WTC11 (cell line): ENCODE measurements around the gene PHF21B. TPM values are rescaled to one million over a fixed set of nuclear protein-coding genes. Genes with fewer than 3 reads are reported as not detected.

ENCODE experiments used
- ATAC-seq: fragments of 200-7000 bp; cut with Tn5 transposase; 2 replicates; pipeline ENCODE4 v1.10.0; 2021; ENCODE audit warnings: mild to moderate bottlenecking, moderate library complexity
- CTCF ChIA-PET: fragments of 300-600 bp; sonication (Branson Sonifier 250); formaldehyde crosslinking; loops from one replicate; lab custom pipeline; 2021; ENCODE audit warnings: antibody characterized with exemption; lab: Charles Lee
- POLR2A ChIA-PET: fragments of 350-600 bp; sonication (Branson Sonifier 250); formaldehyde crosslinking; loops from one replicate; lab custom pipeline; 2021; ENCODE audit warnings: antibody characterized with exemption; lab: Charles Lee
- DNase-seq: peaks from one replicate; pipeline ENCODE4 v3.0.0; 2021; ENCODE audit warnings: low spot score
- H3K27ac Mint-ChIP-seq: 2 replicates; pipeline ENCODE4 v1.8.0; 2021; ENCODE audit warnings: mixed read lengths
- H3K27me3 Mint-ChIP-seq: 2 replicates; pipeline ENCODE4 v1.8.0; 2021; ENCODE audit warnings: low read depth, mild to moderate bottlenecking, moderate library complexity, mixed read lengths
- H3K36me3 Mint-ChIP-seq: 2 replicates; pipeline ENCODE4 v1.8.0; 2021; ENCODE audit warnings: mixed read lengths
- H3K4me1 Mint-ChIP-seq: 2 replicates; pipeline ENCODE4 v1.8.0; 2022; ENCODE audit warnings: mixed read lengths
- H3K4me3 Mint-ChIP-seq: 2 replicates; pipeline ENCODE4 v1.8.0; 2021; ENCODE audit warnings: mild to moderate bottlenecking, moderate library complexity, mixed read lengths
- H3K9me3 Mint-ChIP-seq: 2 replicates; pipeline ENCODE4 v1.8.0; 2021; ENCODE audit warnings: mixed read lengths
- ATF6 ChIP-seq: sonication (generic); formaldehyde crosslinking; IDR thresholded peaks from 2 replicates; pipeline ENCODE4 v1.8.1; 2023; ENCODE audit warnings: mild to moderate bottlenecking, missing genetic modification reagents
- CBFB ChIP-seq: sonication (generic); formaldehyde crosslinking; IDR thresholded peaks from 2 replicates; pipeline ENCODE4 v1.8.1; 2022; ENCODE audit warnings: mild to moderate bottlenecking, low read depth, missing genetic modification reagents
- CREM ChIP-seq: sonication (generic); formaldehyde crosslinking; IDR thresholded peaks from 2 replicates; pipeline ENCODE4 v1.8.1; 2022; ENCODE audit warnings: mild to moderate bottlenecking, missing genetic modification reagents, moderate library complexity
- CTCF ChIP-seq: fragments of 200-600 bp; IDR thresholded peaks from 2 replicates; pipeline ENCODE4 v1.8.0; 2022; ENCODE audit warnings: antibody characterized with exemption
- EMX1 ChIP-seq: fragments of 250-450 bp; sonication (Bioruptor Pico); IDR thresholded peaks from 2 replicates; pipeline ENCODE4 v1.8.0; 2021; ENCODE audit warnings: mild to moderate bottlenecking
- GABPB1 ChIP-seq: sonication (generic); formaldehyde crosslinking; IDR thresholded peaks from 2 replicates; pipeline ENCODE4 v1.8.1; 2023; ENCODE audit warnings: mild to moderate bottlenecking, missing genetic modification reagents
- GRHL2 ChIP-seq: fragments of 250-450 bp; sonication (Bioruptor Pico); IDR thresholded peaks from 2 replicates; pipeline ENCODE4 v1.8.0; 2022; ENCODE audit warnings: mild to moderate bottlenecking, moderate library complexity; ENCODE audit not compliant: insufficient replicate concordance, severe bottlenecking
- GTF2I ChIP-seq: fragments of 250-450 bp; sonication (Bioruptor Pico); conservative IDR thresholded peaks from 2 replicates; pipeline ENCODE4 v1.4.0; 2021; ENCODE audit warnings: mild to moderate bottlenecking
- JAZF1 ChIP-seq: fragments of 250-450 bp; sonication (Bioruptor Pico); IDR thresholded peaks from 2 replicates; pipeline ENCODE4 v1.9.0; 2021; ENCODE audit warnings: moderate library complexity, mild to moderate bottlenecking, inconsistent platforms
- NFYB ChIP-seq: sonication (generic); formaldehyde crosslinking; conservative IDR thresholded peaks from 2 replicates; pipeline ENCODE4 v1.8.0; 2022; ENCODE audit warnings: low read depth, missing genetic modification reagents
- NR2C2 ChIP-seq: sonication (generic); formaldehyde crosslinking; IDR thresholded peaks from 2 replicates; pipeline ENCODE4 v1.8.0; 2022; ENCODE audit warnings: mild to moderate bottlenecking, missing genetic modification reagents
- NR3C1 ChIP-seq: sonication (generic); formaldehyde crosslinking; conservative IDR thresholded peaks from 2 replicates; pipeline ENCODE4 v1.8.1; 2023; ENCODE audit warnings: low read depth, mild to moderate bottlenecking, missing genetic modification reagents
- PRRX2 ChIP-seq: fragments of 250-450 bp; sonication (Bioruptor Pico); IDR thresholded peaks from 2 replicates; pipeline ENCODE4 v1.8.0; 2021; ENCODE audit warnings: mild to moderate bottlenecking
- STAT6 ChIP-seq: sonication (generic); formaldehyde crosslinking; conservative IDR thresholded peaks from 2 replicates; pipeline ENCODE4 v1.8.1; 2023; ENCODE audit warnings: mild to moderate bottlenecking, low read depth, missing genetic modification reagents, moderate library complexity
- TP53 ChIP-seq: sonication (generic); formaldehyde crosslinking; IDR thresholded peaks from 2 replicates; pipeline ENCODE4 v1.8.1; 2023; ENCODE audit warnings: mild to moderate bottlenecking, missing genetic modification reagents
- ZBTB21 ChIP-seq: sonication (generic); formaldehyde crosslinking; IDR thresholded peaks from 2 replicates; pipeline ENCODE4 v1.8.1; 2023; ENCODE audit warnings: mild to moderate bottlenecking, missing genetic modification reagents, borderline replicate concordance
- ZNF425 ChIP-seq: fragments of 250-450 bp; sonication (Bioruptor Pico); conservative IDR thresholded peaks from 2 replicates; pipeline ENCODE4 v1.9.0; 2021; ENCODE audit warnings: mild to moderate bottlenecking
- ZNF671 ChIP-seq: fragments of 250-450 bp; sonication (Bioruptor Pico); IDR thresholded peaks from 2 replicates; pipeline ENCODE4 v1.8.0; 2021; ENCODE audit warnings: mild to moderate bottlenecking
- ZSCAN18 ChIP-seq: fragments of 250-450 bp; sonication (Bioruptor Pico); IDR thresholded peaks from 2 replicates; pipeline ENCODE4 v2.1.2; 2022; ENCODE audit warnings: mild to moderate bottlenecking, moderate library complexity
- total RNA-seq: library from RNA; stranded (reverse); gene quantifications from 3 replicates; pipeline ENCODE4 v1.2.3, GENCODE V29; 2021

The PHF21B gene
- total RNA-seq, 1 experiment from 2014 or later, result 107 TPM

GRCh38 chr22:45014654-45015053 is 4.8 kb upstream of the PHF21B start:
- Mint-ChIP-seq H3K9me3 (no peaks in the 10 kb centered on the region), H3K4me3 (no peak overlapping the region), H3K4me1 (peaks cover 29% of the 10 kb centered on the region), H3K27me3 (peaks cover 9% of the 10 kb centered on the region), H3K27ac (no peak overlapping the region), H3K36me3 (no peaks in the 10 kb centered on the region)
- ChIA-PET POLR2A (interaction anchor here (0.6 kb wide), 1 partner anchor 149 kb away, joined by 3 read pairs; the partner anchor contains the start of gene NUP50), CTCF (interaction anchor here (1.0 to 2.5 kb wide), 3 partner anchors 35 to 73 kb away, joined by 3 to 22 read pairs (median 4); no protein-coding TSS in a partner anchor)
- ATAC-seq, result peak; percentile 81
- DNase-seq, result peak; percentile 49
- no peak for TF ChIP-seq ZSCAN18
- TF ChIP-seq EMX1 (CRISPR knock-in tag), result no peak
- TF ChIP-seq ATF6 (CRISPR knock-in tag), result no peak
- no peak for TF ChIP-seq STAT6 (CRISPR knock-in tag)
- no peak for TF ChIP-seq JAZF1 (CRISPR knock-in tag)
- TF ChIP-seq NR2C2, result no peak

GRCh38 chr22:45013138-45013537 is 3.3 kb upstream of the PHF21B start:
- ATAC-seq (no peak), DNase-seq (no peak)
- no peak overlapping the region for H3K27ac Mint-ChIP-seq
- ChIA-PET POLR2A (no interaction called here), CTCF (no interaction called here)
- peaks cover 25% of the 10 kb centered on the region for H3K4me1 Mint-ChIP-seq
- no peak overlapping the region for H3K4me3 Mint-ChIP-seq
- H3K27me3 Mint-ChIP-seq, result peaks cover 9% of the 10 kb centered on the region; the same call in 1 of the 2 replicates
- H3K9me3 Mint-ChIP-seq, result no peaks in the 10 kb centered on the region
- no peak for TF ChIP-seq CREM (CRISPR knock-in tag)
- TF ChIP-seq EMX1 (CRISPR knock-in tag), result no peak
- no peak for TF ChIP-seq ZBTB21 (CRISPR knock-in tag)
- no peak for TF ChIP-seq ATF6 (CRISPR knock-in tag)
- no peaks in the 10 kb centered on the region for H3K36me3 Mint-ChIP-seq

GRCh38 chr22:45010532-45010900 is 711 bp upstream of the PHF21B start:
- CTCF ChIA-PET, result no interaction called here
- peak overlapping the region; percentile 97 for H3K27ac Mint-ChIP-seq
- no peaks in the 10 kb centered on the region for H3K9me3 Mint-ChIP-seq
- H3K36me3 Mint-ChIP-seq, result peaks cover 11% of the 10 kb centered on the region
- peaks cover 9% of the 10 kb centered on the region for H3K27me3 Mint-ChIP-seq
- DNase-seq, result no peak
- peaks cover 34% of the 10 kb centered on the region for H3K4me1 Mint-ChIP-seq
- POLR2A ChIA-PET, result no interaction called here
- no peak for TF ChIP-seq NR2C2
- TF ChIP-seq NR3C1 (CRISPR knock-in tag), result no peak
- no peak for TF ChIP-seq GTF2I (CRISPR knock-in tag)
- no peak for TF ChIP-seq PRRX2
- no peak for TF ChIP-seq TP53
- TF ChIP-seq CTCF, result no peak
- no peak for TF ChIP-seq GABPB1
- TF ChIP-seq ZNF671 (CRISPR knock-in tag), result no peak
- TF ChIP-seq NFYB (CRISPR knock-in tag), result no peak
- TF ChIP-seq ZNF425 (CRISPR knock-in tag), result no peak
- TF ChIP-seq CBFB (CRISPR knock-in tag), result no peak
- TF ChIP-seq GRHL2 (CRISPR knock-in tag), result no peak
- TF ChIP-seq, all 79 proteins: peak for 0
- H3K4me3 Mint-ChIP-seq, result peak overlapping the region; percentile 95
- ATAC-seq, result no peak
